Prostate gland (tissue), 2 donors: ENCODE data around the gene AFP.

Experiments
- POLR2A ChIP-seq: fragments of 450-650 bp; IDR thresholded peaks from one replicate; pipeline ENCODE4 v1.6.1; 2016; ENCODE audit warnings: antibody characterized with exemption, mild to moderate bottlenecking
- POLR2AphosphoS5 ChIP-seq: sonication (generic); formaldehyde crosslinking; IDR thresholded peaks from one replicate; pipeline ENCODE4 v1.6.1; 2017; ENCODE audit warnings: antibody characterized with exemption
- TF ChIP-seq, protein P1 (sequence below), 4 experiments: fragments of 200-600 bp in 2 of 4; fragments of 450-650 bp in 2 of 4; sonication (generic) in 2 of 4; IDR thresholded peaks; 1 replicate in 3 of 4; 2 replicates in 1 of 4; pipeline ENCODE4 v1.5.1; 2016 to 2019; ENCODE audit warnings: antibody characterized with exemption in 4 of 4, mild to moderate bottlenecking in 2 of 4, moderate library complexity in 2 of 4

DNA sequence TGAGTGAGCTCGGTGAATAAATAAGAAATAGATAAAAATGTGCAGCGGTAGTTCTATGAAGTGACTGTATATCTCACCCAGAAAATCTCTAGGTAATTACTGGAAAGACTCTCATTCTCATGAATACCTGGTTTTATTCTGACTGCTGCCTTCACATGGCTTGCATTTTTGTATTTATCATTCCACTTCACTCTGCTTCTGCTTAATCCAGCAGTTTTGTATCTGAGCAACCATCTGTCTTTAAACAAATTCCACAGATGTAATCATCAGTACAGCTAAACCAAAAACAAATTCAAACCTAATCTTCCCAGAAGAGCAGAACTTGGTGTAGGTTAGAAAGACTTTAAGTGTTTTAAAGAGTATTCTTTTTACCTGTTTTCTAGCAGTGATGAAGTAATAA is 43.1 kb upstream of the AFP start:
- TF ChIP-seq, protein P1, sequence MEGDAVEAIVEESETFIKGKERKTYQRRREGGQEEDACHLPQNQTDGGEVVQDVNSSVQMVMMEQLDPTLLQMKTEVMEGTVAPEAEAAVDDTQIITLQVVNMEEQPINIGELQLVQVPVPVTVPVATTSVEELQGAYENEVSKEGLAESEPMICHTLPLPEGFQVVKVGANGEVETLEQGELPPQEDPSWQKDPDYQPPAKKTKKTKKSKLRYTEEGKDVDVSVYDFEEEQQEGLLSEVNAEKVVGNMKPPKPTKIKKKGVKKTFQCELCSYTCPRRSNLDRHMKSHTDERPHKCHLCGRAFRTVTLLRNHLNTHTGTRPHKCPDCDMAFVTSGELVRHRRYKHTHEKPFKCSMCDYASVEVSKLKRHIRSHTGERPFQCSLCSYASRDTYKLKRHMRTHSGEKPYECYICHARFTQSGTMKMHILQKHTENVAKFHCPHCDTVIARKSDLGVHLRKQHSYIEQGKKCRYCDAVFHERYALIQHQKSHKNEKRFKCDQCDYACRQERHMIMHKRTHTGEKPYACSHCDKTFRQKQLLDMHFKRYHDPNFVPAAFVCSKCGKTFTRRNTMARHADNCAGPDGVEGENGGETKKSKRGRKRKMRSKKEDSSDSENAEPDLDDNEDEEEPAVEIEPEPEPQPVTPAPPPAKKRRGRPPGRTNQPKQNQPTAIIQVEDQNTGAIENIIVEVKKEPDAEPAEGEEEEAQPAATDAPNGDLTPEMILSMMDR (IDR thresholded peaks at IDR 0.05), result no peak
- no peak for TF ChIP-seq POLR2A
- TF ChIP-seq POLR2AphosphoS5, result no peak
